ENCODE measurements around the gene CLCNKA. TPM values are rescaled to one million over a fixed set of nuclear protein-coding genes. Genes with fewer than 3 reads are reported as not detected.
"Not testable (repeated sequence)": the region's sequence is repeated elsewhere in the genome, so short reads cannot be mapped to it uniquely, and the experiment has no call there.

CLCNKA gene
- total RNA-seq, 1 donor from 2014 or later: 0.20 TPM

DNA sequence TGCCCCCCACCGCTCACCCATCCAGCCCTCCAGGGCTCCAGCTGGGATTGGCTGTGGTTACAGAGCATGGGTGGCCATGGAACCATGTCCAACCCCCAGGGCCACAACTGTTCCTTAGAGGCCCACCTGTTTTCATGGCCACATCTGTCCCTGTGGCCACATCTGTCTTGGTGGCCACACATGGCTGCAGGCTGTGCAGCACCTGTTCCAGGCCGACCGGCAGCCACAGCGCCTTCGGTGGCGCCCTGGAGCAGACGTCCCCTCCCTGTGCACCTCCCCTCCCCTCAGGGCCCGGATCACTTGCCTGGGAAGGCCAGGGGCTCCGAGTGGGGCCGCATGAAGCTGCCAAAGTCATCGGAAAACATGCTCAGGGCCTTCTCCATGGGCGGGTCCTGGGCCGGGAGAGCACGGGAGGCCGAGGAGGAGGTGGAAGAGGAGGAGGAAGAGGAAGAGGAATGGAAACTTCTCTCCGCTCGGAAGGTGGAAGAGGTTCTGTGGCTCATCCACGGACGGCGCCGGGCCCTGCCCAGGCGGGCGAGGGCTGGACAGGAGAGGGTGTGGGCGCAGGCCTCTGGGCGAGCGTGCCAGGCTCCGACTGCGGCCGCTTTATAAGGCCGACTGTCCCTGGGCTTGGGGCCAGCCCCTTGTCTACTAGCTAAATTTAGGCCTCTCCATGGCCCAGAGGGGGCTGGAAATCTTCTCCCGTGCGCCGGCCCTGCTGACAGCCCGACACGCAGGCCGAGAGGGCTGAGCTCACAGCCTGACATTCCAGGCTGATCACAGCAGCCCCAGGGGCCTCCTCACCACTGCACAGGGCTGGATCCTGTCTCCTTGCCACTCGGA is 4.2 kb upstream of the CLCNKA start, which contains the start of gene HSPB7:
HSPB7 (minus strand) TSS at position 583 of the 843 bp plus-strand sequence; CDS start at position 503, 80 bp downstream.
- peak; percentile 57 for DNase-seq

DNA sequence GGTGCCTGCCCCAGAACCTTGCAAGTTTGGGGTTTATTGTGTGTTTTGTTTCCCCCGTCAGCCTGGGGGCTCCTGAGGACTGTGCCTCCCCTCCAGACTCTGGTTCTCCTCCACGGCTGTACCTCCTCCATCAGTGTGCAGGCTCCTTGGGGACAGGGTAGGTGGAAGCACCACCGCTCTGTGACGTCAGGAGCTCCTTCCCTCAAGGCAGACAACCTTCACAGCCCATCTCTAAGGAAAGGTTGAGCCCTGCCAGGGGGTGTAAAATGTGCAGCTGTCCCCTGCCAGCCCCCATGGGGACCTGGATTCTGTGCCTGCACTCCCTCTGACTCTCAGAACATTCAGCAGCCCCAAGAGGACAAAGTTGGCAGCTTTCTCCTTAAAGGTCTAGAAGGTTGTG is 3.5 kb upstream of the CLCNKA start:
- no peak for DNase-seq

DNA sequence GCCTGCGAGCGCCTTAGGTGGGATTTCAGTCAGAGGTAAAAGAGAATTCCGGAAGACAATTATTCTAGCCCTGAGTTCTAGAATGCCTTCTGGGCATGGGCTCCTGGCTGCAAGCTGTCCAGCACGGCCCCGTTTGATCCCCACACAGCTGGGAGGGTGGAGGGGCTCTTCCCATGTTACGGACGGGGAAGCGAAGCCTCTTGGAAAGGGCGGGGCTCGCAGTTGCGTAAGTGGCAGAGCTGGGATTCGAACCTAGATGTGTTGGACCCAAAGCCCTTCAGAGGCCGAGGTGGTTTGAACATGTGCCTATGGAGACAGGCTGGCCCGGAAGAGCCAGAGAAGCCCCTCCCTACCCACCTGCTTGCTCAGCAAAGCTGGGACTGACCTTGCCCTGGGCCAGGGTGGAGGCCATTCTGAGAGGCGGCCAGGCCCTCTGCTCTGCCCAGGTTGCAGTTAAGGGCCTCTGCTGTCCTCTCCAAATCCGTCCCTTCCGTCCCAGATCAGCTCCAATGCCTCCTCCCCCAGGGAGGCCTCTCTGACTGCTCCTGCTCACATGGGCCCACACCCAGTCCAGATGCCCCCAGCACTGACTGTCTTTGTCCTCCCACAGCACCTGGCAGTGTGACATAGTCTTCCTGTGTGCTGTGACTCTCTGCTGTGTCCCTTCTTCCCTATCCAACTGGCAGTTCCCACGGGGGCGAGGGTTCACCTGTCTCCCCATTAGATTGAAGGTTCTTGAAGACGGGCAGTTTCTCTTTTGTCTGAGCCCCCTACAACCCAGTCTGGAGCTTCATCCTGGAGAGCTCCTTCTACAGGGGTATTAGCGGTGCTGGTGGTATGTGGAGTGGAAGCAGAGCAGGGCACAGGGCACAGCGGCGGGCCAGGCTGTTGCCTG is 2.8 kb upstream of the CLCNKA start:
- no peak for DNase-seq

DNA sequence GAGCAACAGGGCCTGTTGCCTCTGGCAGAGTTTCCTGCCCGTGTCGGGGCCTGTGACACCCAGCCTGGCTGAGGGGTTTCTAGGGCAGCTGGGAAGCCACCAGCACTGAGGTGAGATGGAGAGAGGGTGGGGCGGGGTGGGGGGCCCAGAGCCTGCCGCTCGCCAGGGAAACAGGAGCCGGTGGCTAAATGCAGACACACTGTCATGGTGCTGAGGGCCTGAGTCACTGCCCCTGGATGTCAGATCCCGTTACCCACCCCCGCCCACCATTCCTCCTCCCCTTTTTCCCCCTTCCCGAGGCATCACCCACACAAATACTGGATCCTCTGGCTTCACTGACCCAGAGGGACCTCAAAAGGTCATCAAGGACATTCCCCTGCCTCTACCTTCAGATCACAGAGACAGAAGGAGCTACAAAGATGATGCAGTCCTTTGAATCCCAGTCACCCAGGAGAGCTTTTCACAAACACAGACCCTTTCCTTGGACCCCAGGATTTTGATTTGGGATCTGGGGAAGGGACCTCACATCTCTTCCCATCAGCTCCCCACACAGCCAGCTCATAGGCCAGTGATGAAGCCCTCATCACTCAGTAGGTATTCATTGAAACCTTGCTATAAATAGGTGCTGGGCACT is 2.1 kb upstream of the CLCNKA start:
- DNase-seq: no peak

DNA sequence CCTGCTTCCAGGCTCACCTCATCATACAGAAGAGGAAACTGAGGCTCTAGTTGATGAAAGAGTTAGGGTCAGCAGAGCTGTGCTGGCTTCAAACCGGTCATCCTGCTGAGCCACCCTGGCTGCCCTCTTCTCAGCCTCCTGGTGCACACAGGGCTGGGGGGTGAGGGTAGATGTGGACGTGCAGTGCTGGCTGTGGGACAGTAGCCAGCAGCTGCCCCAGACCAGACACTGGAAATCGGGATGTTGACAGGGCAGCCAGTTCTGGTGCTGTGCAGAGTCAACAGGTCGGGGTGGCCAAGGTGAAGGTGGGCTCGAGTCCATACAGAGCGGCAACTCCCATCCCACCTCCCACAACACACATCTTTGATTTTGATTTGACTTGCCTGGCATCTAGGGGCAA is 1.5 kb upstream of the CLCNKA start:
- DNase-seq: no peak

DNA sequence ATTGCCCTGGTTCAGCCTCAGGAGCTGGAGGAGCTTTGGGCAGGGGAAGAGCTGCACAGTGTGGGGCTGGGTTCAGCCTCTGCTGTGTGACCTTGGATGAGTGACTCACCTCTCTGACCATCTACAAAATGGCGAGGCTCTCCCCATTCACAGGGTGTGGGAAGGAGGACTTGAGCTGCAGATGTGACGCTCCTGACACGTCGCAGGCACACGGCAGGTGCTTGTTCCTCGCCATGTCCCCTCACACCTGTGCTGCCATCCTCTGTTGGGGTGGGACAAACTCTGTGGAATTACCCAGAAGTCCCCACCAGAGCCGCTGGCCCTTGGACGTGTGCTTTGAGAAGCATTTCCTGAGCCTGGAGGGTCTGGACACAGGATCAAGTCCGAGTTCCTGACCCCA is 958 bp upstream of the CLCNKA start:
- not testable (repeated sequence) for DNase-seq

DNA sequence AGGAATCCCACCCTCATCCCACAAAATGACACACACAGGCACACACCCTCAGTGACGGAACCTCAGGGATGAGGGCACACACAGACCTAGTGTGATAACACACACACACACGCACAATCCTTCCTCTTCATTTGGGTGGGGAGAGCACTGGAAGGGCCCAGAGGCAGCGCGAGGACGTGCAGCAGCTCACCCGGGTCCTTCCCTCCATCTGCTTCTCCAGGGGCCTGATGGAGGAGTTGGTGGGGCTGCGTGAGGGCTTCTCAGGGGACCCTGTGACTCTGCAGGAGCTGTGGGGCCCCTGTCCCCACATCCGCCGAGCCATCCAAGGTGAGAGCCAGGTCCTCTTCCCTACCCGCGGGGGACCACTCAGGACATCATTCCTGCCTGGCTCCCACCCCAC is 557 bp downstream of the CLCNKA start:
- no peak for DNase-seq

DNA sequence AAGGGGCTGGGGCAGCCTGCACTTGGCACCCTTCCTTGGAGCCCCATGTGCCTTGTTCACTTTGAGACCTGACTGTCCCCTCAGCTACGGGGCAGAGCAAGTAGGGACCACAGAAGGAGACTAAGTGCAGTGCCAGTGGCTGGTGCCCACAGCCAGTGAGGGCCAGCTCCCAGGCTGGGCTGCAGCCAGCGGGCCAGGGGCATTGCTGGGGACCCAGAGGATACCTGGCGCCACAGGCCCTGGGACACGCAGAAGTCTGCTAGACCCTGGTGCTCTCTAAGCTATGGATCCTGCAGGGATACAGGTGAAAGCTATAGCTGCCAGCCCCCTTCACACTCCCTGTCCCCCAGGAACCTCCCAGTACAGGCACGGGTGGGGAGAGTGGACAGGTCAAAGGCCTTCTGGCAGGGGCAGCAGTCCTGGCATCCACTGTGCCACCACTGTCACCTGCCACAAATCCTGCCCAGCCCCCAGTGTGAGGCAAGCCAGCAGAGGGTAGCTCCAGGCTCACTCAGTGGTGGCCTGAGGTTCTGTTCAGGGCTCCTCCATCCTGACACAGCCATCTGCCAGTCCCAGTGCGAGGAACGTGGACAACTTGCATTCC is 1.3 kb downstream of the CLCNKA start:
- DNase-seq: no peak

DNA sequence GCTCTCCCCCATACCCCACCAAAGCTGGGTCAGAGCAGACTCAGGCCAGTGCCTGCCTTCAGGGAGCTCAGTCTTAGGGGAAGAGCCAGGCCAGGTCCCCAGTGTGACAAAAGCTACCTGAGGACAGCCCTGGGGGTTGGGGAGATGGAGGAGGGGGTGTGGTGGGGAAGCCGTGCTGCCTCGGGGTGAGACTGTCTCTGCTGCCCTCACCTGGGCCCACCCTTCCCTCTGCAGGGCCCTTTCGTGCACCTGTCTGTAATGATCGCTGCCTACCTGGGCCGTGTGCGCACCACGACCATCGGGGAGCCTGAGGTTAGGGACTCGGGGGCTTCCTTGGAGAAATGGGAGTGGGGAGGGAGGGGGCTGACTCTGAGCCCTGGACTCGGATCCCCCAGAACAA is 4.5 kb downstream of the CLCNKA start:
- DNase-seq: not testable (repeated sequence)

DNA sequence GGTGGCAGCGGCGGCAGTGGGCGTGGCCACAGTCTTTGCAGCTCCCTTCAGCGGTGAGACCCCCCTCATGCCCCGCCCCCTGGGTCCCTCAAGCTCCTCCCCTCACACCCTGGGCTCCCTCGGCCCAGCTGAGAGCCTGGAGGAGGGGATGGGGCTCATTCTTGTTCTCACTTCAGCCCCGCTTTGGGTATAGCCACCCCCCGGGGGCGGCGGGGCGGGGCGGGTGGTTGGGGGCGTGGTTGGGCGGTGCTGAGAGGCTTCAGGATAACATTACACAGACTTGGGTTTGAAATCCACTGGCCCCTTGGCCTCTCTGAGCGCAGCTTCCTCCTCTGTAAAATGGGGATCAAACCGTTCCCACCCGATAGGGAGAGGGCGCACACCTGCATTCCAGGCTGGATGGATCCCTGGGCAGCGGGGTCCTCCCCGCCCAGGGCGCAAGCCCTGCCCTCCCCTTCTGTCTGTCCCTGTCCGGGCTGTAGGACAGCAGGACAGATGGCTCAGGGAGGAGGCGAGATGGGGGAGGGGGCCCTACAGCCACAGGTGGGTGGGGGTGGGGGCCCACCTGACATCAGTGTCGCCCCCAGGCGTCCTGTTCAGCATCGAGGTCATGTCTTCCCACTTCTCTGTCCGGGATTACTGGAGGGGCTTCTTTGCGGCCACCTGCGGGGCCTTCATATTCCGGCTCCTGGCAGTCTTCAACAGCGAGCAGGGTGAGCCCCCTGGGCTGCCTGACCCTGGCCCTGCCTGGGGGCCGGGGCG is 5.1 kb downstream of the CLCNKA start:
- DNase-seq: no peak

DNA sequence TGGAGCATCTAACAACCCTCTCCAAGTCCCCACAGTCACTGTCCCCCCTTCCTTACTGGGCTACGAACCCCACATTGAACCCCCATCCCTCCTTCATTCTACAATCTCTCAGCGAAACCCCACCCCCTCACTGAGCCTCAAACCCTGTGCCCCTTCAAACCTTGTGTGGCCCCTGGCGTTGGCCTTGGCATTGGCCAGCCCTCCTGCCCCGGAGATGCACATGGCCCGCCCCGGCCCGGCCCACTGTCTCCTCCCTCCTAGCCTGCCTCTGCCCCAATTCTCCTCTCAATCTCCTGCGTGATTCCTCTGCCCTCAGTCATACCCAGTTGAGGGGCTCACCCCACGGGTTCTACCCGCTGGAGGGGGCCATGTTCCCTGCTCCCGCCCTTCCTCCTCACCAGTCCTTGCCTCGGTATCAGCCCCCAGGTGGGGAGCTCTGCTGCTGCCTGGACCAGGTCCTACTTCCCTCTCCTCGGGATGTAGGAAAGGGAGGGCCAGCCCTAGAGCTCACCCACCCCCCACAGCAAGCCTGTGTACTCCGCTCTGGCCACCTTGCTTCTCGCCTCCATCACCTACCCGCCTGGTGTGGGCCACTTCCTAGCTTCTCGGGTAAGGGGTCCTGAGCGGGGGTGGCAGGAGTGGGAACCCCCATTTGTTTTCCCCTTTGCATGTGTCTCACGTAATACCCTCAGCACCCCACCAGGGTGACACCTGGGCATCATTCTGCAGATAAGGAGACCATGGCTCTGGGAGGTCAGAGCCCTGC is 6.6 kb downstream of the CLCNKA start:
- no peak for DNase-seq

DNA sequence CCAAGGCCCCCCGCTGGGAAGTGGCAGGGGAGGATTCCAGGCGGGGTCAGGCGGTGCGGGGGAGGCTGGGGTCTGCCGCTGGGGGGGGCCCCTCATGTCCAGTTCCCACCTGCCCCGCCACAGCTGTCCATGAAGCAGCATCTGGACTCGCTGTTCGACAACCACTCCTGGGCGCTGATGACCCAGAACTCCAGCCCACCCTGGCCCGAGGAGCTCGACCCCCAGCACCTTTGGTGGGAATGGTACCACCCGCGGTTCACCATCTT is 7.1 kb downstream of the CLCNKA start:
- not testable (repeated sequence) for DNase-seq

DNA sequence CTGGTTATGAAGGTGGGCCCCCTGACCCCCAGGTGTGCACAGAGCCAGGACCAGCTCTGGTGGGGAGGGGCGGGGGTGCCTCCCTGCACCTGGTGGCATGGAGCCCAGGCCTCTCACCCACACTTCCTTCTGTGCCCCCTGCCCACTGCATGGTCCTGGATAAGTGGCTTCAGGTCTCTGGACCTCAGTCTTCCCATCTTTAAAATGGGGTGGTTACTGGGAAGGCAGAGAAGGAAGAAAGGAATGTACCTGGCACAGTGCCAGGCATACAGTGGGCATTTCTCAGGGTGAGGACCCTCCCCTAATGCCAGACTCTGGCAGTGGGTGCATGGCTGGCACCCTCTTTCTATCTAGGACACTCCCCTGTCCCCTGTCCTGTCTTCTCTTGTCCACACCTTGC is 7.5 kb downstream of the CLCNKA start:
- no peak for DNase-seq

DNA sequence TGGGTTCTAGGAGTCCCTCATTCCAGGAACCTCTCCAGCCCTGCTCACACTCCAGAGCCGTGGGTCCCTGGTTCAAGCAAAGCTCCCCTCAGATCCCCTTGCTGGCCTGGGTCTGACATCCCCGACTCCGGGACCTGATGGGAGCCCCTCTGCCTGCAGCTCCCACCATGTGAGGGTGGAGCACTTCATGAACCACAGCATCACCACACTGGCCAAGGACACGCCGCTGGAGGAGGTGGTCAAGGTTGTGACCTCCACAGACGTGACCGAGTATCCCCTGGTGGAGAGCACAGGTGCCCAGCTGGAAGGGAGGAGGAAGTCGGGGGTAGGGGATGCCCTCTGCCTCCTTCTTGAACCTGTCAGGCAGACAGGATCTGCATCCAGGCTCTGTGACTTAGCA is 9.7 kb downstream of the CLCNKA start:
- no peak for DNase-seq

DNA sequence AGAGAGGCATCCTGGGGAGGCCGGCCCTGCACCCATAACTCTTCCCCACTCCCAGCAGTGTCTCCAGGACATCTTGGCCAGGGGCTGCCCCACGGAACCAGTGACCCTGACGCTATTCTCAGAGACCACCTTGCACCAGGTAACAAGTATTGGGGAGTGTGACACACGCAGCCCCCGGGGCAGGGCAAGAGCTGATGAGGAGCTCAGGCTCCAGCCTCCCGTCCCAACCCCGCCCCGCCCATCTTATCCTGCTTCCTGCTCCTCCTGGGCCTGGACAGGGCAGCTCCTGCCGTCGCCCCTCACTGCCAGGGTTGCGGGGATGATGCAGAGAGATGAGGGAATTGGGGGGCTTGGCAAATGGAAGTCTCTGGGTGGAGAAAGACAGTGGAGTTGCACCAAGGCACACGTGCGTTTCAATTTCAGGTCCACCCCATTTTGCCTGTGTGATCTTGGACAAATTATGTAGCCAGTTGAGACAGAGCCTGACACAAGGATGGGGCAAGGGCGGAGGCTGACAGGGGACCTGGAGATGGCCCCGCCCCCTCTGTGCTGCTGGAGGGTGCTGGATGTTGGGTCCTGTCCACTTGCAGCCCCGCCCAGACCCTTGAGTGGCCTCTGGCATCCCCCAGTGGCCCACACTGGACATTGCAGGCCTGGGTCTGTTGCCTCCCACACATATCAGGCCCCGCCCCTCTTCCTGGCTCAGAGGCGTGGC is 10.7 kb downstream of the CLCNKA start:
- DNase-seq: peak; percentile 16

DNA sequence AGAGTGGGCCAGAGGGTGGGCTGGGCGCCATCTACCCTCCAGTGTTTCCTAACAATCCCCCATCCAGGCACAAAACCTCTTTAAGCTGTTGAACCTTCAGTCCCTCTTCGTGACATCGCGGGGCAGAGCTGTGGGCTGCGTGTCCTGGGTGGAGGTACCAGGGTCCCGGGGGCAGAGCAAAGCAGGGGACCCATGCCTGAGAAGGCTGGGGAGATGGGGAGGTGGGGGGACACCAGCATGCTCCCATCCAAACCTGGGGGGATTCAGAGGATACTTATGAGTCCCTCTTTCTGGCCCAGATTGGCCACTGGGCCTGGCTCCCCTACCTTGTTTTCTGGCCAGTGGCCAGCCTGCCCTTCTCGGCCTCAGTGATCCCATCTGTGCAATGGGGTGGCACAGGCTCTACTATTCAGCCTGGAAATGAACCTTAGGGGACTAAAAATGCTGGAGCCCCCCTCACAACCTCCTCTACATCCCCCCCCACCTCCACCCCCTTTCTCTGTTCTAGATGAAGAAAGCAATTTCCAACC is 11.3 kb downstream of the CLCNKA start:
- not testable (repeated sequence) for DNase-seq

DNA sequence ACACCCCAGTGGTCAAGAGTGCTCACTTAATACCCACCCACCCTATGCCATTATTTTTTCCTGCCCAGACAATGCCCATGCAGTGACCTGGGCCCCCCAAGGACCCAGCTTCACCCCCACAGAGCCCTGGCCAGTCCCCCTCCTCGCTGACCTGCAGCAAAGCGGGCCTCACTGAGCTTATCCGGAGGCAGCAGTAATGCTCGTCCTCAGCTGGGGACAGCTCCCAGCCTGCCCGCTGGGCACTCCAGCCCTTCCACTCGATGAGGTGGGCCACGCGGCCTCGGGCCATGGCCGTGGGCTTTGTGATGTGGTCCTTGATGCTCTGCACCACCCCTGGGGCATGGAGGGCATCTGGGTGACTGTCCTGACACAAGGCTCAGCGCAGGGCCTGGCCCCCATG is 14.6 kb downstream of the CLCNKA start:
- not testable (repeated sequence) for DNase-seq

DNA sequence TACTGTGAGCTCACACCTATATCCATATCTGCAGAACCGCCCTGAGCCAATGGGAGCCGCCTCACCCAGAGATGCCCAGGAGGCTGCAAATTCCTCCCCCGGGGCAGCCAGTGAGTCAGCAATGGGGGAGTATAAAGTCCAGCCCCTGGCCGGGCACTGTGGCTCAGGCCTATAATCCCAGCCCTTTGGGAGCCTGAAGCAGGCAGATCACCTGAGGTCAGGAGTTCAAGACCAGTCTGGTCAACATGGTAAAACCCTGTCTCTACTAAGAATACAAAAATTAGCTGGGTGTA is 16.7 kb downstream of the CLCNKA start:
- DNase-seq: no peak

DNA sequence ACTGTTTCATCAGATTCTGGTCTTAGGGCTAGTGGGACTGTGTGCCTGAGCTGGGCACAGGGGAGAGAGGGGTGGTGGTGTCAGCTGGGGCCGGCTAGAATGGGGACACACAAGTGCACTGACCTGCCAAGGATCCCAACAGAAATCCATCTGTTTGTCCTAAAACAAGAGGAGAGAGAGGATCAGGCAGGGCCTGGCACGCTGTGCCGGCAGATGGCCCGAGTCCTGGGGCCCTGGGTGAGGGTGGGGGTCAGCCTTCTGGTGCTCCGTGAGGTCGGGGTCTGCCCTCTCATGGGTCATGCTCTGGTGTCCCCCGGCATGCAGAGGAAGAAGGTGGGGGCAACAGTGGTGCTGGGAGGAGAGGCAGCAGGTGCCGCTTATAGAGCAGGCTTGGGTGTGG is 18.0 kb downstream of the CLCNKA start:
- DNase-seq: not testable (repeated sequence)

DNA sequence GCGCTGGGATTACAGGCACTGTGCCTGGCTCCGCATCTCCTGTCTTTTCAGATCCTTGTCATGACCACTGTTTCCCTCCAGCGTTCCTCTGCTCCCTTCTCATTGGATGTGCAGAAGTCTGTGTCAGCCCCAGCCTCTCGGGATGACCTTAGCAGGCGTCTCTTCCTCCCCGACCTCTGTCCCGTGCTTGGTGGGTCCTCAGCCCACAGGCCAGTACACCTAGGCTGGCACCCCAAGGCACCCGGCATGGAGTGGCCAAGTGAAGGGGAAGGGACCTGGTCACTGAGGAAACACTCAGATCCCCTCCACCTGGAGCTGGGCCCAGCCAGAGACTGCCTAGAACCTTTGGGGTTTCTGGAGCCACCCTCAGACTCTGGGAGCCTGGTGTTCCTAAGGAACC is 19.4 kb downstream of the CLCNKA start:
- DNase-seq: no peak
